Endothelial cell of umbilical vein (primary cell): ENCODE measurements around the gene CD300C. TPM values are rescaled to one million over a fixed set of nuclear protein-coding genes. Genes with fewer than 3 reads are reported as not detected.

Source experiments
- BruUV-seq: library from RNA; stranded (reverse); fragments of 400-500 nt; replicated peaks from 2 replicates; lab custom pipeline; 2021; lab: Mats Ljungman, UMichigan
- CTCF ChIA-PET: fragments of 300-600, 350-600 bp; sonication (Branson Sonifier 250); formaldehyde crosslinking; loops from one replicate; lab custom pipeline; 2021; ENCODE audit warnings: antibody characterized with exemption, inconsistent platforms; lab: Charles Lee
- POLR2A ChIA-PET: fragments of 300-600, 350-600 bp; sonication (Branson Sonifier 250); formaldehyde crosslinking; loops from one replicate; lab custom pipeline; 2021; ENCODE audit warnings: antibody characterized with exemption, inconsistent platforms; lab: Charles Lee
- DNase-seq: peaks from one replicate; pipeline ENCODE4 v3.0.0-alpha.2; 2011; ENCODE audit warnings: low read depth, low spot score
- FAIRE-seq: peaks from 2 replicates; lab custom pipeline; 2011; peaks lifted over from hg19 to GRCh38; lab: Jason Lieb, UNC
- H2AFZ ChIP-seq: 2 replicates; pipeline ENCODE4 v1.6.0; 2012; ENCODE audit warnings: low read depth, low read length, control low read depth, inconsistent platforms
- H3K27ac ChIP-seq: 2 replicates; pipeline ENCODE4 v1.5.1; 2011; ENCODE audit warnings: low read depth, mild to moderate bottlenecking, control low read depth, low read length, moderate library complexity; ENCODE audit not compliant: insufficient read depth
- H3K27me3 ChIP-seq, 2 experiments: 2 replicates each; pipeline versions ENCODE4 v1.6.0 to v1.6.1; 2011; ENCODE audit warnings: low read length in 2 of 2, mixed read lengths in 1 of 2; ENCODE audit not compliant: control insufficient read depth in 2 of 2, insufficient read depth in 2 of 2
- H3K36me3 ChIP-seq, 2 experiments: 2 replicates in 1 of 2; 3 replicates in 1 of 2; pipeline ENCODE4 v1.5.1; 2011; ENCODE audit warnings: low read length in 2 of 2, mild to moderate bottlenecking in 1 of 2, moderate library complexity in 1 of 2; ENCODE audit not compliant: control insufficient read depth in 2 of 2, insufficient read depth in 2 of 2; ENCODE audit errors: extremely low read depth in 1 of 2
- H3K4me1 ChIP-seq: 3 replicates; pipeline ENCODE4 v1.5.1; 2011; ENCODE audit warnings: mild to moderate bottlenecking, low read length; ENCODE audit not compliant: control insufficient read depth, insufficient read depth; ENCODE audit errors: extremely low read depth
- H3K4me2 ChIP-seq: 2 replicates; pipeline ENCODE4 v1.6.1; 2011; ENCODE audit warnings: low read length, control low read depth, mixed read lengths; ENCODE audit not compliant: insufficient read depth
- H3K4me3 ChIP-seq, 3 experiments: fragments of 200-600 bp in 1 of 3; sonication (generic), shearing (Covaris generic) in 1 of 3; replicated peaks in 1 of 3; 2 replicates each; pipeline ENCODE4 v1.5.1; 2011 to 2016; ENCODE audit warnings: control low read depth in 3 of 3, low read length in 3 of 3, mild to moderate bottlenecking in 2 of 3, inconsistent platforms in 1 of 3, low read depth in 1 of 3, moderate library complexity in 1 of 3; ENCODE audit not compliant: insufficient read depth in 1 of 3
- H3K79me2 ChIP-seq: 2 replicates; pipeline ENCODE4 v1.6.0; 2012; ENCODE audit warnings: low read length, inconsistent platforms; ENCODE audit not compliant: control insufficient read depth, insufficient read depth
- H3K9ac ChIP-seq: replicated peaks from 2 replicates; pipeline ENCODE3; 2011; ENCODE audit warnings: low read length, control low read depth; ENCODE audit not compliant: insufficient read depth; ENCODE audit errors: extremely low read depth
- H3K9me1 ChIP-seq: replicated peaks from 3 replicates; pipeline ENCODE4 v1.6.0; 2011; ENCODE audit warnings: mild to moderate bottlenecking, low read length; ENCODE audit not compliant: control insufficient read depth, insufficient read depth; ENCODE audit errors: extremely low read depth
- H3K9me3 ChIP-seq: replicated peaks from 2 replicates; pipeline ENCODE4 v1.5.1; 2012; ENCODE audit warnings: low read length, inconsistent platforms; ENCODE audit not compliant: control insufficient read depth, insufficient read depth
- H4K20me1 ChIP-seq: replicated peaks from 2 replicates; pipeline ENCODE3; 2011; ENCODE audit warnings: mild to moderate bottlenecking, low read length; ENCODE audit not compliant: control insufficient read depth, insufficient read depth; ENCODE audit errors: extremely low read depth
- EZH2 ChIP-seq: IDR thresholded peaks from 2 replicates; pipeline ENCODE4 v1.6.1; 2012; ENCODE audit warnings: borderline replicate concordance, low read depth, mild to moderate bottlenecking, moderate library complexity, low read length, inconsistent platforms; ENCODE audit not compliant: severe bottlenecking
- FOS ChIP-seq: IDR thresholded peaks from 2 replicates; pipeline ENCODE4 v1.6.1; 2011; ENCODE audit warnings: mild to moderate bottlenecking, low read length, moderate library complexity, borderline replicate concordance; ENCODE audit not compliant: insufficient read depth
- GATA2 ChIP-seq: IDR thresholded peaks from 2 replicates; pipeline ENCODE4 v1.7.0; 2011; ENCODE audit warnings: low read depth, mild to moderate bottlenecking, moderate library complexity, mixed read lengths, low read length; ENCODE audit not compliant: insufficient read length, insufficient read depth
- JUN ChIP-seq: IDR thresholded peaks from 2 replicates; pipeline ENCODE4 v1.6.1; 2011; ENCODE audit warnings: borderline replicate concordance, low read depth; ENCODE audit not compliant: insufficient read length, insufficient read depth
- MYC ChIP-seq: IDR thresholded peaks from one replicate; pipeline ENCODE4 v1.6.1; 2011; ENCODE audit warnings: mild to moderate bottlenecking, low read depth, low read length
- POLR2A ChIP-seq: IDR thresholded peaks from 2 replicates; pipeline ENCODE4 v1.6.1; 2012; ENCODE audit warnings: low read depth, mild to moderate bottlenecking, control low read depth, low read length
- POLR2AphosphoS5 ChIP-seq: IDR thresholded peaks from 2 replicates; pipeline ENCODE4 v1.6.1; 2012; ENCODE audit warnings: low read depth, mild to moderate bottlenecking, control low read depth, low read length, moderate library complexity; ENCODE audit not compliant: insufficient read depth
- dilution Hi-C: fragments of 300-500 bp; cut with MboI; formaldehyde crosslinking; loops from one replicate; pipeline ENCODE4 v1.15.0; 2019; ENCODE audit warnings: low sequenced_read_pairs; ENCODE audit not compliant: extremely low pct_ligation_motif_present
- intact Hi-C: fragments of 100-400 bp; cut with micrococcal nuclease; formaldehyde crosslinking; loops from one replicate; pipeline ENCODE4 v1.10.0; 2022
- polyA plus RNA-seq, 4 experiments: library from polyadenylated mRNA; depleted of rRNA in 3 of 4; stranded (reverse) in 3 of 4; unstranded in 1 of 4; fragments of >200 nt; gene quantifications; 2 replicates each; pipeline versions ENCODE4 v1.2.1 to v1.2.3, GENCODE V29; 2011 to 2012; ENCODE audit warnings: missing spikeins in 1 of 4
- total RNA-seq: library from RNA; stranded (reverse); gene quantifications from 2 replicates; pipeline ENCODE4 v1.2.3, GENCODE V29; 2021
- TF ChIP-seq, protein P1 (sequence below), 2 donors: IDR thresholded peaks; 1 replicate in 1 of 2; 2 replicates in 1 of 2; pipeline ENCODE4 v1.5.1; 2011; ENCODE audit warnings: low read length in 2 of 2, mild to moderate bottlenecking in 2 of 2, moderate library complexity in 2 of 2, control low read depth in 1 of 2, inconsistent platforms in 1 of 2, low read depth in 1 of 2; ENCODE audit not compliant: insufficient read depth in 1 of 2; ENCODE audit errors: extremely low read depth in 1 of 2
- TF ChIP-seq, protein P2 (sequence below): IDR thresholded peaks from 2 replicates; pipeline ENCODE4 v1.6.1; 2011; ENCODE audit not compliant: insufficient read depth, insufficient read length

The CD300C gene
- total and polyA plus RNA-seq, 2 donors (not counting 3 experiments of a cell fraction or from before 2014, with no cell fraction given) = not detected

- Histone ChIP-seq H3K4me3 (no peak overlapping the region), H3K27me3 (no peaks in the 10 kb centered on the region), H3K27ac (no peak overlapping the region), H3K9me3 (peaks cover 2% of the 10 kb centered on the region), H3K36me3 (no peaks in the 10 kb centered on the region), H3K79me2 (no peaks in the 10 kb centered on the region), H3K9ac (no peak overlapping the region), H3K4me1 (no peaks in the 10 kb centered on the region), H3K4me2 (no peak overlapping the region), H2AFZ (no peak overlapping the region), H4K20me1 (no peaks in the 10 kb centered on the region), H3K9me1 (no peaks in the 10 kb centered on the region)
- ChIA-PET POLR2A (no interaction called here), CTCF (no interaction called here)
- TF ChIP-seq, protein P1, sequence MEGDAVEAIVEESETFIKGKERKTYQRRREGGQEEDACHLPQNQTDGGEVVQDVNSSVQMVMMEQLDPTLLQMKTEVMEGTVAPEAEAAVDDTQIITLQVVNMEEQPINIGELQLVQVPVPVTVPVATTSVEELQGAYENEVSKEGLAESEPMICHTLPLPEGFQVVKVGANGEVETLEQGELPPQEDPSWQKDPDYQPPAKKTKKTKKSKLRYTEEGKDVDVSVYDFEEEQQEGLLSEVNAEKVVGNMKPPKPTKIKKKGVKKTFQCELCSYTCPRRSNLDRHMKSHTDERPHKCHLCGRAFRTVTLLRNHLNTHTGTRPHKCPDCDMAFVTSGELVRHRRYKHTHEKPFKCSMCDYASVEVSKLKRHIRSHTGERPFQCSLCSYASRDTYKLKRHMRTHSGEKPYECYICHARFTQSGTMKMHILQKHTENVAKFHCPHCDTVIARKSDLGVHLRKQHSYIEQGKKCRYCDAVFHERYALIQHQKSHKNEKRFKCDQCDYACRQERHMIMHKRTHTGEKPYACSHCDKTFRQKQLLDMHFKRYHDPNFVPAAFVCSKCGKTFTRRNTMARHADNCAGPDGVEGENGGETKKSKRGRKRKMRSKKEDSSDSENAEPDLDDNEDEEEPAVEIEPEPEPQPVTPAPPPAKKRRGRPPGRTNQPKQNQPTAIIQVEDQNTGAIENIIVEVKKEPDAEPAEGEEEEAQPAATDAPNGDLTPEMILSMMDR (IDR thresholded peaks at IDR 0.05; ENCODE audit: extremely low read depth in 1 of 2, insufficient read depth in 1 of 2, low read depth in 1 of 2, low read length in 2 of 2) = no peak
- no peak for TF ChIP-seq FOS
- no peak for TF ChIP-seq GATA2
- TF ChIP-seq POLR2A = no peak
- TF ChIP-seq MYC = no peak
- TF ChIP-seq, protein P2, sequence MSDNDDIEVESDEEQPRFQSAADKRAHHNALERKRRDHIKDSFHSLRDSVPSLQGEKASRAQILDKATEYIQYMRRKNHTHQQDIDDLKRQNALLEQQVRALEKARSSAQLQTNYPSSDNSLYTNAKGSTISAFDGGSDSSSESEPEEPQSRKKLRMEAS = no peak
- TF ChIP-seq POLR2AphosphoS5 = no peak
- TF ChIP-seq JUN = no peak
- no peak for TF ChIP-seq EZH2
- FAIRE-seq (no peak), DNase-seq (no peak)
- no TSS peak for BruUV-seq
- dilution Hi-C loops = no loop called here
- intact Hi-C loops = no loop called here
These were observed 20.1 kb downstream of the CD300C start for GRCh38 chr17:74525781-74526288.
